ENCODE results near the gene CSNK1A1L. TPM values are rescaled to one million over a fixed set of nuclear protein-coding genes. Genes with fewer than 3 reads are reported as not detected.
"Not testable (repeated sequence)": the region's sequence is repeated elsewhere in the genome, so short reads cannot be mapped to it uniquely, and the experiment has no call there.

The CSNK1A1L gene
- total and polyA plus RNA-seq, 2 of the 4 experiments (the other 2 are of a cell fraction) = not detected

DNA sequence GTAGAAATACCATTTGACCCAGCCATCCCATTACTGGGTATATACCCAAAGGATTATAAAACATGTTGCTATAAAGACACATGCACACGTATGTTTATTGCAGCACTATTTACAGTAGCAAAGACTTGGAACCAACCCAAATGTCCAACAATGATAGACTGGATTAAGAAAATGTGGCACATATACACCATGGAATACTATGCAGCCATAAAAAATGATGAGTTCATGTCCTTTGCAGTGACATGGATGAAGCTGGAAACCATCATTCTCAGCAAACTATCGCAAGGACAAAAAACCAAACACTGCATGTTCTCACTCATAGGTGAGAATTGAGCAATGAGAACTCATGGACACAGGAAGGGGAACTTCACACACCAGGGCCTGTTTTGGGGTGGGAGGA, 49.2 kb downstream of the CSNK1A1L start:
- Histone ChIP-seq H4K20me1 (ENCODE audit: insufficient read depth, low read length) (peaks cover 22% of the 10 kb centered on the region), H3K79me1 (ENCODE audit: low read depth in 1 of 2, low read length in 2 of 2) (peaks cover 6 to 29% of the 10 kb centered on the region in 2 experiments; a peak in 3 of 4 replicates)
- in situ Hi-C loops (cut with MboI; ENCODE audit: low sequenced_read_pairs); POLR2A ChIA-PET (ENCODE audit: unreplicated experiment); H3K9me3 ChIP-seq (ENCODE audit: control insufficient read depth, insufficient read depth, low read length); H3K18ac ChIP-seq (ENCODE audit: low read depth, low read length); H3K4me1 ChIP-seq (ENCODE audit: control insufficient read depth, insufficient read depth, low read length); H3K9ac ChIP-seq (ENCODE audit: low read depth, low read length); H2AFZ ChIP-seq (replicated peaks; ENCODE audit: low read length, poor library complexity); dilution Hi-C loops (cut with HindIII; ENCODE audit: low sequenced_read_pairs, unreplicated experiment); H2BK20ac ChIP-seq (ENCODE audit: low read depth, low read length); H2BK15ac ChIP-seq (ENCODE audit: low read depth, low read length); DNase-seq; H3K23ac ChIP-seq (ENCODE audit: low read depth, low read length); BruUV-seq (replicated peaks); intact Hi-C loops (cut with micrococcal nuclease); H2AK5ac ChIP-seq (ENCODE audit: low read depth, low read length); H3K56ac ChIP-seq (ENCODE audit: extremely low read depth, insufficient read depth, low read length); H3K4me3 ChIP-seq (ENCODE audit: insufficient read depth, low read depth, low read length); H3K27me3 ChIP-seq (ENCODE audit: control insufficient read depth, insufficient read depth, low read length); H3K27ac ChIP-seq (ENCODE audit: insufficient read depth, low read length); H2BK5ac ChIP-seq (ENCODE audit: low read depth, low read length, poor library complexity, severe bottlenecking); ATAC-seq (ENCODE audit: low read depth); H4K8ac ChIP-seq (ENCODE audit: low read depth in 2 of 2, low read length in 2 of 2); H4K5ac ChIP-seq (ENCODE audit: low read depth, low read length); H3K9me1 ChIP-seq (ENCODE audit: insufficient read depth, low read length); H2BK120ac ChIP-seq (ENCODE audit: low read depth, low read length); H3K4ac ChIP-seq (ENCODE audit: low read depth, low read length); H3K4me2 ChIP-seq (ENCODE audit: low read depth, low read length); H2AK9ac ChIP-seq (replicated peaks; ENCODE audit: low read depth, low read length, poor library complexity); H3K36me3 ChIP-seq (ENCODE audit: control insufficient read depth, insufficient read depth, low read length); H3K14ac ChIP-seq (replicated peaks; ENCODE audit: low read depth, low read length); H4K91ac ChIP-seq (ENCODE audit: insufficient read depth, low read depth, low read length): not testable (repeated sequence)
- no CpG with 5 or more reads among the region's 2 CpGs for WGBS, 2 experiments (ENCODE audit: extremely low coverage in 2 of 2, insufficient read length in 1 of 2)
- CTCF ChIA-PET = interaction anchor here (1.5 kb wide), 1 partner anchor 9 kb away, joined by 4 read pairs; no protein-coding TSS in a partner anchor

Other genes starting within 250 kb of the CSNK1A1L start
- gene SMAD9, start 185.4 kb downstream of the CSNK1A1L start, total RNA-seq (2012; rRNA removed) = 4.8 and 5.8 TPM in 2 replicates
- gene SMAD9, start 185.4 kb downstream of the CSNK1A1L start, polyA plus RNA-seq (2012; rRNA removed) = 2.7 and 3.2 TPM in 2 replicates
- 19.4 and 29.4 TPM in 2 replicates for gene ALG5, start 106.3 kb downstream of the CSNK1A1L start, total RNA-seq (2012; rRNA removed)
- gene ALG5, start 106.3 kb downstream of the CSNK1A1L start, polyA plus RNA-seq (2012; rRNA removed) = 20.4 and 21.9 TPM in 2 replicates
- 29.8 and 31.7 TPM in 2 replicates for gene EXOSC8, start 104.9 kb downstream of the CSNK1A1L start, total RNA-seq (2012; rRNA removed)
- 34.0 and 40.1 TPM in 2 replicates for gene EXOSC8, start 104.9 kb downstream of the CSNK1A1L start, polyA plus RNA-seq (2012; rRNA removed)
- 44.4 and 46.6 TPM in 2 replicates for gene SUPT20H, start 46.0 kb downstream of the CSNK1A1L start, total RNA-seq (2012; rRNA removed)
- 49.5 and 55.1 TPM in 2 replicates for gene SUPT20H, start 46.0 kb downstream of the CSNK1A1L start, polyA plus RNA-seq (2012; rRNA removed)

Data from IMR-90 (cell line).